ENCODE measurements around the gene MED26.
A peak's percentile ranks its signal among the peaks of the same experiment; 100 is the strongest.

MED26 gene

GRCh38 chr19:16572332-16573211, 55.4 kb downstream of the MED26 start, which contains the start of gene SLC35E1:
Gene SLC35E1 (minus strand): TSS chr19:16572415. CDS start chr19:16572364, 51 bp downstream.
- peak within 1 kb of the TSS; percentile 87 for H3K27ac ChIP-seq (replicated peaks; ENCODE audit: low read length)
- H3K9ac ChIP-seq (ENCODE audit: low read depth, low read length, poor library complexity) = peak within 1 kb of the TSS; percentile 98
- H3K23ac ChIP-seq (ENCODE audit: low read depth, low read length, poor library complexity) = peak within 1 kb of the TSS; percentile 92
- peaks cover 6 to 9% of the 10 kb centered on the region in 2 donors for H3K4me1 ChIP-seq (ENCODE audit: control insufficient read depth in 2 of 2, insufficient read depth in 1 of 2, low read depth in 1 of 2, low read length in 2 of 2)
- H4K8ac ChIP-seq (ENCODE audit: low read depth, low read length) = peak within 1 kb of the TSS; percentile 85
- peak within 1 kb of the TSS; percentile 84 for H3K14ac ChIP-seq (ENCODE audit: low read length)
- peak within 1 kb of the TSS; percentile 79 for H2BK5ac ChIP-seq (ENCODE audit: low read length)
- H2BK120ac ChIP-seq (ENCODE audit: low read depth, low read length) = no peak within 1 kb of the TSS
- H3K36me3 ChIP-seq (replicated peaks in 1 of 2; ENCODE audit: control insufficient read depth in 2 of 2, insufficient read depth in 2 of 2, low read length in 2 of 2) = peaks cover 23 to 59% of the 10 kb centered on the region in 2 donors
- H3K4me2 ChIP-seq (ENCODE audit: insufficient read depth, low read length, poor library complexity, severe bottlenecking) = peak within 1 kb of the TSS; percentile 85
- no CpG with 5 or more reads among the region's 83 CpGs for WGBS, 2 donors (ENCODE audit: extremely low coverage in 2 of 2, insufficient read length in 2 of 2, insufficient replicate concordance in 1 of 2)
- peaks cover 17% of the 10 kb centered on the region for H3K79me1 ChIP-seq (ENCODE audit: low read depth, low read length)
- peak within 1 kb of the TSS; percentile 26 for H4K91ac ChIP-seq (ENCODE audit: low read depth, low read length, poor library complexity)
- peak within 1 kb of the TSS; percentile 38 for H2BK15ac ChIP-seq (ENCODE audit: low read length)
- H3K9me3 ChIP-seq (replicated peaks in 1 of 2; ENCODE audit: control insufficient read depth in 2 of 2, insufficient read depth in 1 of 2, low read depth in 1 of 2, low read length in 2 of 2) = no peaks in the 10 kb centered on the region
- H3K18ac ChIP-seq (ENCODE audit: low read length) = peak within 1 kb of the TSS; percentile 94
- DNase-seq (ENCODE audit: low spot score) = peak; percentile 96
- H3K4me3 ChIP-seq (ENCODE audit: low read length in 2 of 2) = peak within 1 kb of the TSS; percentile 81 to 100
- H2AK5ac ChIP-seq (ENCODE audit: low read depth, low read length) = peak within 1 kb of the TSS; percentile 76
- H3K27me3 ChIP-seq (ENCODE audit: control insufficient read depth in 3 of 3, insufficient read depth in 3 of 3, low read depth in 1 of 3, low read length in 3 of 3) = no peaks in the 10 kb centered on the region
- H2BK12ac ChIP-seq (ENCODE audit: low read length) = peak within 1 kb of the TSS; percentile 63
- peak within 1 kb of the TSS; percentile 97 for H2AFZ ChIP-seq (ENCODE audit: low read length)
- no peak within 1 kb of the TSS for H3K4ac ChIP-seq (ENCODE audit: low read length)

- Histone ChIP-seq H4K8ac (ENCODE audit: low read depth, low read length) (peak overlapping the region; percentile 85), H3K23ac (ENCODE audit: low read depth, low read length, poor library complexity) (peak overlapping the region; percentile 92), H2BK120ac (ENCODE audit: low read depth, low read length) (no peak overlapping the region), H4K91ac (ENCODE audit: low read depth, low read length, poor library complexity) (no peak overlapping the region), H3K4me3 (ENCODE audit: low read length in 2 of 2) (peak overlapping the region; percentile 81 to 100), H2AFZ (ENCODE audit: low read length) (peak overlapping the region; percentile 97), H2BK5ac (ENCODE audit: low read length) (peak overlapping the region; percentile 79), H3K9me3 (replicated peaks in 1 of 2; ENCODE audit: control insufficient read depth in 2 of 2, insufficient read depth in 1 of 2, low read depth in 1 of 2, low read length in 2 of 2) (no peaks in the 10 kb centered on the region), H3K4me2 (ENCODE audit: insufficient read depth, low read length, poor library complexity, severe bottlenecking) (peak overlapping the region; percentile 84), H3K4ac (ENCODE audit: low read length) (no peak overlapping the region), H2BK12ac (ENCODE audit: low read length) (peak overlapping the region; percentile 63), H3K14ac (ENCODE audit: low read length) (peak overlapping the region; percentile 84), H3K18ac (ENCODE audit: low read length) (peak overlapping the region; percentile 94), H3K4me1 (ENCODE audit: control insufficient read depth in 2 of 2, insufficient read depth in 1 of 2, low read depth in 1 of 2, low read length in 2 of 2) (peaks cover 6 to 9% of the 10 kb centered on the region in 2 donors), H2AK5ac (ENCODE audit: low read depth, low read length) (no peak overlapping the region), H3K36me3 (replicated peaks in 1 of 2; ENCODE audit: control insufficient read depth in 2 of 2, insufficient read depth in 2 of 2, low read length in 2 of 2) (peaks cover 22 to 61% of the 10 kb centered on the region in 2 donors), H3K9ac (ENCODE audit: low read depth, low read length, poor library complexity) (peak overlapping the region; percentile 98), H3K27me3 (ENCODE audit: control insufficient read depth in 3 of 3, insufficient read depth in 3 of 3, low read depth in 1 of 3, low read length in 3 of 3) (no peaks in the 10 kb centered on the region), H3K27ac (replicated peaks; ENCODE audit: low read length) (peak overlapping the region; percentile 21), H3K79me1 (ENCODE audit: low read depth, low read length) (peaks cover 17% of the 10 kb centered on the region), H2BK15ac (ENCODE audit: low read length) (peak overlapping the region; percentile 38)
- no CpG with 5 or more reads among the region's 75 CpGs for WGBS, 2 donors (ENCODE audit: extremely low coverage in 2 of 2, insufficient read length in 2 of 2, insufficient replicate concordance in 1 of 2)
- DNase-seq (ENCODE audit: low spot score) = peak; percentile 24
Observed at GRCh38 chr19:16571822-16572331, 56.1 kb downstream of the MED26 start.

- Histone ChIP-seq H3K18ac (ENCODE audit: low read length) (no peak overlapping the region), H2BK120ac (ENCODE audit: low read depth, low read length) (no peak overlapping the region), H3K27me3 (ENCODE audit: control insufficient read depth in 3 of 3, insufficient read depth in 3 of 3, low read depth in 1 of 3, low read length in 3 of 3) (no peaks in the 10 kb centered on the region), H2AFZ (ENCODE audit: low read length) (peak overlapping the region; percentile 97), H4K8ac (ENCODE audit: low read depth, low read length) (no peak overlapping the region), H3K14ac (ENCODE audit: low read length) (no peak overlapping the region), H3K79me1 (ENCODE audit: low read depth, low read length) (peaks cover 13% of the 10 kb centered on the region), H2BK12ac (ENCODE audit: low read length) (no peak overlapping the region), H3K4me3 (ENCODE audit: low read length in 2 of 2) (peak overlapping the region; percentile 81 to 100), H3K4me1 (ENCODE audit: control insufficient read depth in 2 of 2, insufficient read depth in 1 of 2, low read depth in 1 of 2, low read length in 2 of 2) (peaks cover 6 to 9% of the 10 kb centered on the region in 2 donors), H3K27ac (replicated peaks; ENCODE audit: low read length) (no peak overlapping the region), H4K91ac (ENCODE audit: low read depth, low read length, poor library complexity) (no peak overlapping the region), H3K23ac (ENCODE audit: low read depth, low read length, poor library complexity) (peak overlapping the region; percentile 44), H3K9me3 (replicated peaks in 1 of 2; ENCODE audit: control insufficient read depth in 2 of 2, insufficient read depth in 1 of 2, low read depth in 1 of 2, low read length in 2 of 2) (no peaks in the 10 kb centered on the region), H3K9ac (ENCODE audit: low read depth, low read length, poor library complexity) (peak overlapping the region; percentile 64), H2BK5ac (ENCODE audit: low read length) (no peak overlapping the region), H3K4ac (ENCODE audit: low read length) (no peak overlapping the region), H3K4me2 (ENCODE audit: insufficient read depth, low read length, poor library complexity, severe bottlenecking) (peak overlapping the region; percentile 84), H3K36me3 (replicated peaks in 1 of 2; ENCODE audit: control insufficient read depth in 2 of 2, insufficient read depth in 2 of 2, low read length in 2 of 2) (peaks cover 25 to 61% of the 10 kb centered on the region in 2 donors), H2BK15ac (ENCODE audit: low read length) (no peak overlapping the region), H2AK5ac (ENCODE audit: low read depth, low read length) (no peak overlapping the region)
- DNase-seq (ENCODE audit: low spot score) = no peak
- whole genome bisulfite sequencing, 2 donors (ENCODE audit: extremely low coverage in 2 of 2, insufficient read length in 2 of 2, insufficient replicate concordance in 1 of 2) = no CpG with 5 or more reads among the region's 6 CpGs
Observed at GRCh38 chr19:16571283-16571682, 56.7 kb downstream of the MED26 start.

All from neuronal stem cell (in vitro differentiated cells).